B cell (primary cell): Measurements from ENCODE around the gene PADI4. TPM values are rescaled to one million over a fixed set of nuclear protein-coding genes. Genes with fewer than 3 reads are reported as not detected.

ENCODE experiments used
- ATAC-seq: fragments of 200-7000 bp; cut with Tn5 transposase; one replicate; pipeline ENCODE4 v1.10.0; 2021; ENCODE audit warnings: low read depth, mild to moderate bottlenecking, moderate number of reproducible peaks, moderate library complexity
- CTCF ChIA-PET: fragments of 350-600 bp; sonication (Branson Sonifier 250); formaldehyde crosslinking; loops from one replicate; lab custom pipeline; 2021; ENCODE audit warnings: antibody characterized with exemption, inconsistent platforms; lab: Charles Lee
- POLR2A ChIA-PET: fragments of 350-600 bp; sonication (Branson Sonifier 250); formaldehyde crosslinking; loops from one replicate; lab custom pipeline; 2021; ENCODE audit warnings: antibody characterized with exemption; lab: Charles Lee
- DNase-seq: peaks from one replicate; pipeline ENCODE4 v3.0.0; 2013
- H2AFZ ChIP-seq: 2 replicates; pipeline ENCODE4 v1.6.1; 2012; ENCODE audit warnings: mild to moderate bottlenecking, low read depth, low read length; ENCODE audit not compliant: insufficient read depth, poor library complexity, severe bottlenecking
- H3K27ac ChIP-seq, 2 donors: 1 replicate in 1 of 2; 2 replicates in 1 of 2; pipeline ENCODE4 v1.5.1; 2012 to 2013; ENCODE audit warnings: low read length in 2 of 2, mild to moderate bottlenecking in 2 of 2, moderate library complexity in 1 of 2
- H3K27me3 ChIP-seq, 4 experiments: fragments of 200-600 bp in 1 of 4; sonication (generic) in 1 of 4; replicated peaks in 1 of 4; 1 replicate in 2 of 4; 2 replicates in 2 of 4; pipeline versions ENCODE4 v1.6.1 to v1.7.0; 2013 to 2016; ENCODE audit warnings: low read length in 3 of 4, mild to moderate bottlenecking in 2 of 4, mixed read lengths in 1 of 4, moderate library complexity in 1 of 4; ENCODE audit not compliant: insufficient read depth in 4 of 4, control insufficient read depth in 3 of 4; ENCODE audit errors: control extremely low read depth in 1 of 4
- H3K36me3 ChIP-seq, 2 experiments: replicated peaks in 1 of 2; 1 replicate in 1 of 2; 2 replicates in 1 of 2; pipeline versions ENCODE4 v1.6.1 to v1.7.1; 2013; ENCODE audit warnings: low read length in 1 of 2; ENCODE audit not compliant: insufficient read depth in 2 of 2, control insufficient read depth in 1 of 2; ENCODE audit errors: control extremely low read depth in 1 of 2, extremely low read depth in 1 of 2
- H3K4me1 ChIP-seq, 2 donors: fragments of 200-600 bp in 1 of 2; sonication (generic) in 1 of 2; 1 replicate in 1 of 2; 2 replicates in 1 of 2; pipeline versions ENCODE4 v1.5.1 to v1.6.1; 2013 to 2017; ENCODE audit warnings: low read length in 2 of 2; ENCODE audit not compliant: control insufficient read depth in 2 of 2, insufficient read depth in 2 of 2
- H3K4me2 ChIP-seq: replicated peaks from 2 replicates; pipeline ENCODE3; 2012; ENCODE audit warnings: mild to moderate bottlenecking, low read depth, low read length; ENCODE audit not compliant: poor library complexity, severe bottlenecking
- H3K4me3 ChIP-seq, 5 experiments: fragments of 200-600 bp in 1 of 5; sonication (generic) in 1 of 5; 1 replicate in 3 of 5; 2 replicates in 2 of 5; pipeline versions ENCODE4 v1.5.1 to v1.7.0; 2011 to 2016; ENCODE audit warnings: low read length in 4 of 5, mild to moderate bottlenecking in 4 of 5, low read depth in 2 of 5, control low read depth in 1 of 5, moderate library complexity in 1 of 5; ENCODE audit not compliant: insufficient read depth in 1 of 5; ENCODE audit errors: control extremely low read depth in 1 of 5, extremely low read depth in 1 of 5
- H3K79me2 ChIP-seq: fragments of 200-600 bp; sonication (generic); one replicate; pipeline ENCODE4 v1.6.0; 2016; ENCODE audit warnings: low read length; ENCODE audit not compliant: control insufficient read depth, insufficient read depth
- H3K9ac ChIP-seq: fragments of 200-600 bp; sonication (generic); 2 replicates; pipeline ENCODE4 v1.6.1; 2017; ENCODE audit warnings: mild to moderate bottlenecking, low read length, moderate library complexity
- H3K9me3 ChIP-seq, 3 donors: one replicate each; pipeline versions ENCODE4 v1.6.1 to v1.7.1; 2013; ENCODE audit warnings: low read length in 2 of 3; ENCODE audit not compliant: control insufficient read depth in 2 of 3, insufficient read depth in 1 of 3; ENCODE audit errors: control extremely low read depth in 1 of 3
- H4K20me1 ChIP-seq: 2 replicates; pipeline ENCODE4 v1.6.0; 2012; ENCODE audit warnings: mild to moderate bottlenecking, low read length; ENCODE audit not compliant: insufficient read depth, control insufficient read depth, poor library complexity, severe bottlenecking
- H3K27ac Mint-ChIP-seq: one replicate; pipeline ENCODE4 v1.8.0; 2021; ENCODE audit warnings: mixed read lengths
- H3K27me3 Mint-ChIP-seq: one replicate; pipeline ENCODE4 v1.8.0; 2021; ENCODE audit warnings: mixed read lengths
- H3K4me1 Mint-ChIP-seq: one replicate; pipeline ENCODE4 v1.8.0; 2021; ENCODE audit warnings: mixed read lengths
- H3K4me3 Mint-ChIP-seq: one replicate; pipeline ENCODE4 v1.8.0; 2021; ENCODE audit warnings: mixed read lengths
- H3K9me3 Mint-ChIP-seq: one replicate; pipeline ENCODE4 v1.8.0; 2022; ENCODE audit warnings: mixed read lengths; ENCODE audit not compliant: insufficient read depth
- EZH2 ChIP-seq: IDR thresholded peaks from 2 replicates; pipeline ENCODE4 v1.6.1; 2012; ENCODE audit warnings: borderline replicate concordance, low read depth, mild to moderate bottlenecking, moderate library complexity, low read length; ENCODE audit not compliant: insufficient read depth, poor library complexity, severe bottlenecking
- WGBS: methylation state at CpG from one replicate; pipeline ENCODE4 v1.1.5; 2013; ENCODE audit warnings: missing lambda C conversion rate; ENCODE audit not compliant: insufficient coverage; 5-methylcytosine and 5-hydroxymethylcytosine counted together
- intact Hi-C: fragments of 100-400 bp; cut with micrococcal nuclease; formaldehyde crosslinking; loops from one replicate; pipeline ENCODE4 v1.10.0; 2022
- polyA plus RNA-seq: library from polyadenylated mRNA; depleted of rRNA; stranded (reverse); fragments of >200 nt; gene quantifications from 2 replicates; pipeline ENCODE4 v1.2.3, GENCODE V29; 2012
- total RNA-seq, 2 donors: library from RNA; stranded (reverse); fragments of 120-200 nt in 1 of 2; gene quantifications; 1 replicate in 1 of 2; 2 replicates in 1 of 2; pipeline versions ENCODE4 v1.2.3 to v1.2.4, GENCODE V29; 2013 to 2022
- TF ChIP-seq, protein P1 (sequence below): fragments of 200-600 bp; IDR thresholded peaks from one replicate; pipeline ENCODE4 v1.8.0; 2022; ENCODE audit warnings: antibody characterized with exemption, mild to moderate bottlenecking

The PADI4 gene
- total and polyA plus RNA-seq, 2 donors (not counting 1 experiment from before 2014, with no cell fraction given) = 0.44 to 0.85 TPM

DNA sequence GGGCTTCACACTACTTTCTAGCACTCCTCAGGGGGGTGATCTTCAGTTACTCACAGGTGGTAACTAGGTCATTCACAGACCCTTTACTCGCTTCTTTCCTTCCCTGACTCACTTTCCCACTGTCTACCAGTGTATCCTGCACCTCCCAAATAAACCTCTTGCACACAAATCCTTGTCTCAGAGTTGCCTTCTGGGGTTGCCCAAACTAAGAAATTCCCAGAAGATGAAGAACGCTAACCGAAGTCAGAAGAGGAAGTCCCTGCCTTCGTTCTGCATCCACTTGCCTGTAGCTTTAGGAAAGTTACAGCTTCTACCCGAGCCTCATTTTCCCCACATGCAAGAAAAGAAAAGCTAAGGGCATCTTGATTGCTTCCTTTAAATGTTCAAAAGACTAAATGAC is 11.9 kb upstream of the PADI4 start:
- Histone ChIP-seq H3K4me1 (no peaks in the 10 kb centered on the region), H2AFZ (no peak overlapping the region), H3K27me3 (peaks cover 0 to 4% (median 0%) of the 10 kb centered on the region in 4 experiments), H4K20me1 (no peaks in the 10 kb centered on the region), H3K36me3 (no peaks in the 10 kb centered on the region), H3K9me3 (peaks cover 0 to 6% (median 0%) of the 10 kb centered on the region in 3 donors), H3K4me3 (no peak overlapping the region), H3K27ac (no peak overlapping the region), H3K4me2 (no peak overlapping the region), H3K79me2 (no peaks in the 10 kb centered on the region), H3K9ac (no peak overlapping the region)
- Mint-ChIP-seq H3K4me1 (no peaks in the 10 kb centered on the region), H3K27me3 (peaks cover 36% of the 10 kb centered on the region), H3K4me3 (no peak overlapping the region), H3K27ac (no peak overlapping the region), H3K9me3 (no peaks in the 10 kb centered on the region)
- intact Hi-C loops = no loop called here
- no peak for ATAC-seq
- ChIA-PET POLR2A (no interaction called here), CTCF (no interaction called here)
- WGBS = 95% methylated on average over 4 of the region's 5 CpGs
- TF ChIP-seq, protein P1, sequence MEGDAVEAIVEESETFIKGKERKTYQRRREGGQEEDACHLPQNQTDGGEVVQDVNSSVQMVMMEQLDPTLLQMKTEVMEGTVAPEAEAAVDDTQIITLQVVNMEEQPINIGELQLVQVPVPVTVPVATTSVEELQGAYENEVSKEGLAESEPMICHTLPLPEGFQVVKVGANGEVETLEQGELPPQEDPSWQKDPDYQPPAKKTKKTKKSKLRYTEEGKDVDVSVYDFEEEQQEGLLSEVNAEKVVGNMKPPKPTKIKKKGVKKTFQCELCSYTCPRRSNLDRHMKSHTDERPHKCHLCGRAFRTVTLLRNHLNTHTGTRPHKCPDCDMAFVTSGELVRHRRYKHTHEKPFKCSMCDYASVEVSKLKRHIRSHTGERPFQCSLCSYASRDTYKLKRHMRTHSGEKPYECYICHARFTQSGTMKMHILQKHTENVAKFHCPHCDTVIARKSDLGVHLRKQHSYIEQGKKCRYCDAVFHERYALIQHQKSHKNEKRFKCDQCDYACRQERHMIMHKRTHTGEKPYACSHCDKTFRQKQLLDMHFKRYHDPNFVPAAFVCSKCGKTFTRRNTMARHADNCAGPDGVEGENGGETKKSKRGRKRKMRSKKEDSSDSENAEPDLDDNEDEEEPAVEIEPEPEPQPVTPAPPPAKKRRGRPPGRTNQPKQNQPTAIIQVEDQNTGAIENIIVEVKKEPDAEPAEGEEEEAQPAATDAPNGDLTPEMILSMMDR = no peak
- TF ChIP-seq EZH2 = no peak
- DNase-seq = no peak

DNA sequence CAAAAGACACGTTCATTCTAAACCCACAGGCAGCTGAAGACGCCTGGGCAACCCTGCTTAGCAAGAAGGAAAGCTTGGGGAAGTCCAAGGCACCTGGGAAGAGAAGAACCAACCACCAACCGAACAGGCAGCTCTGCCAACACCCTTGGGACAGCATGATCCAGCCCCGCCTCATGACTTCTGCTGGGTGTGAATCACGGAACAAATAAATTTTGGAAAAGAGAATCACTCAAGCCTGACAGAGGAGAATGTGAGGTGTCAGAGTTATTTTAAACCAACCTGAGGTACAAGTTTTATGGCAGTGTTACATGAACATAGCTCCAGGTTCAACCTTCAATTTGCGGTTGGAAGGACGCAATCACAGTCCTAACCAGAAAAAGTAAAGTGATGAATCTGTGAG is 10.0 kb upstream of the PADI4 start:
- no peak overlapping the region for H3K4me3 Mint-ChIP-seq
- Histone ChIP-seq H4K20me1 (no peaks in the 10 kb centered on the region), H3K4me1 (no peaks in the 10 kb centered on the region), H2AFZ (no peak overlapping the region), H3K79me2 (no peaks in the 10 kb centered on the region), H3K9ac (no peak overlapping the region), H3K4me2 (no peak overlapping the region), H3K27ac (no peak overlapping the region), H3K27me3 (no peaks in the 10 kb centered on the region), H3K36me3 (no peaks in the 10 kb centered on the region), H3K9me3 (peaks cover 0 to 22% (median 4%) of the 10 kb centered on the region in 3 donors), H3K4me3 (no peak overlapping the region)
- H3K9me3 Mint-ChIP-seq = peaks cover 7% of the 10 kb centered on the region
- H3K4me1 Mint-ChIP-seq = no peaks in the 10 kb centered on the region
- H3K27ac Mint-ChIP-seq = no peak overlapping the region
- TF ChIP-seq, protein P1 = no peak
- no peak for TF ChIP-seq EZH2
- ChIA-PET CTCF (no interaction called here), POLR2A (no interaction called here)
- DNase-seq = no peak
- H3K27me3 Mint-ChIP-seq = peaks cover 30% of the 10 kb centered on the region
- intact Hi-C loops = no loop called here
- 69% methylated on average over 4 of the region's 7 CpGs for WGBS
- ATAC-seq = no peak
